ENCODE results near the gene UBE2Q1. TPM values are rescaled to one million over a fixed set of nuclear protein-coding genes. Genes with fewer than 3 reads are reported as not detected.

Gene UBE2Q1
- total and polyA plus RNA-seq, 2 experiments from 2014 or later = 15.5 to 33.0 TPM

GRCh38 chr1:154575147-154575927, 16.9 kb upstream of the UBE2Q1 start:
- H3K4me3 Mint-ChIP-seq = no peak overlapping the region; the same call in 2 of the 3 replicates
- H2AFZ ChIP-seq = no peak overlapping the region
- H3K9me3 Mint-ChIP-seq = no peaks in the 10 kb centered on the region
- H3K4me3 ChIP-seq = no peak overlapping the region
- H3F3A ChIP-seq (replicated peaks; ENCODE audit: low read depth) = no peaks in the 10 kb centered on the region
- peaks cover 32% of the 10 kb centered on the region for H3K36me3 Mint-ChIP-seq (ENCODE audit: low read depth)
- H3K27ac Mint-ChIP-seq = no peak overlapping the region; the same call in 1 of the 2 replicates
- H3K27me3 Mint-ChIP-seq (ENCODE audit: insufficient read depth, low read depth, poor library complexity) = peaks cover 31% of the 10 kb centered on the region
- H3K36me3 ChIP-seq (ENCODE audit: insufficient read depth) = 0 out of 2 replicates have a peak, but pooled peaks cover 4% of the 10 kb centered on the region
- H3K27ac ChIP-seq (ENCODE audit: low read depth) = no peak overlapping the region
- no peaks in the 10 kb centered on the region for H3K79me2 ChIP-seq (replicated peaks; ENCODE audit: insufficient read depth)
- peaks cover 7% of the 10 kb centered on the region; the same call in 1 of the 2 replicates for H3K4me1 ChIP-seq (ENCODE audit: insufficient read depth)
- ATAC-seq (no peak), DNase-seq (ENCODE audit: low spot score) (peak; percentile 20)
- TF ChIP-seq NANOG (IDR thresholded peaks at IDR 0.05; ENCODE audit: borderline replicate concordance) (no peak), ZNF114 (CRISPR knock-in tag; IDR thresholded peaks at IDR 0.05) (no peak), REST (IDR thresholded peaks at IDR 0.05; ENCODE audit: unreplicated experiment) (no peak), ETS1 (IDR thresholded peaks at IDR 0.05) (no peak), POLR2AphosphoS5 (IDR thresholded peaks at IDR 0.05; ENCODE audit: low read depth) (no peak), EZH2 (IDR thresholded peaks at IDR 0.05; ENCODE audit: low read depth, unreplicated experiment) (no peak), STAT1 (IDR thresholded peaks at IDR 0.05; ENCODE audit: unreplicated experiment) (no peak), CTCF (conservative IDR thresholded peaks at IDR 0.05; ENCODE audit: low read depth in 2 of 2) (no peak)
- H3K27me3 ChIP-seq (ENCODE audit: insufficient read depth) = no peaks in the 10 kb centered on the region
- H3K4me2 ChIP-seq = no peak overlapping the region
- no peaks in the 10 kb centered on the region for H3K9me2 ChIP-seq (ENCODE audit: insufficient read depth)
- peaks cover 28% of the 10 kb centered on the region for H3K4me1 Mint-ChIP-seq
- peaks cover 4% of the 10 kb centered on the region; the same call in 1 of the 2 replicates for H4K20me1 ChIP-seq (replicated peaks; ENCODE audit: insufficient read depth)

Data from GM23338 (cell line).